RWPE2 (cell line): ENCODE measurements around the gene RIF1.

Experiments used
- ATAC-seq: fragments of 200-7000 bp; cut with Tn5 transposase; 3 replicates; pipeline ENCODE4 v1.9.1; 2021; ENCODE audit warnings: low read depth
- DNase-seq: peaks from one replicate; pipeline ENCODE4 v3.0.0-alpha.2; 2020; ENCODE audit warnings: low spot score
- H3K27ac ChIP-seq: fragments of 450-650 bp; 2 replicates; pipeline ENCODE4 v1.5.1; 2017; ENCODE audit warnings: mild to moderate bottlenecking; ENCODE audit not compliant: poor library complexity, severe bottlenecking
- H3K27me3 ChIP-seq: fragments of 250-450 bp; sonication (Bioruptor Pico); 2 replicates; pipeline ENCODE4 v1.5.1; 2021; ENCODE audit warnings: mild to moderate bottlenecking, moderate library complexity; ENCODE audit not compliant: insufficient read depth, poor library complexity, severe bottlenecking
- H3K36me3 ChIP-seq: fragments of 250-450 bp; sonication (Bioruptor Pico); 2 replicates; pipeline ENCODE4 v1.5.1; 2020; ENCODE audit warnings: low read depth, mild to moderate bottlenecking, moderate library complexity
- H3K4me1 ChIP-seq: fragments of 250-450 bp; sonication (Bioruptor Pico); 2 replicates; pipeline ENCODE4 v1.5.1; 2021; ENCODE audit warnings: mild to moderate bottlenecking, moderate library complexity; ENCODE audit not compliant: insufficient read depth, poor library complexity, severe bottlenecking
- H3K4me3 ChIP-seq: fragments of 250-450 bp; sonication (Bioruptor Pico); 2 replicates; pipeline ENCODE4 v1.5.1; 2021; ENCODE audit warnings: mild to moderate bottlenecking, moderate library complexity; ENCODE audit not compliant: severe bottlenecking
- H3K9me3 ChIP-seq: fragments of 250-450 bp; sonication (Bioruptor Pico); 2 replicates; pipeline ENCODE4 v1.5.1; 2021; ENCODE audit warnings: mild to moderate bottlenecking, moderate library complexity; ENCODE audit not compliant: severe bottlenecking
- CTCF ChIP-seq: fragments of 450-650 bp; IDR thresholded peaks from one replicate; pipeline ENCODE4 v1.5.1; 2017; ENCODE audit warnings: mild to moderate bottlenecking, moderate library complexity; ENCODE audit not compliant: poor library complexity, severe bottlenecking

Gene RIF1

DNA sequence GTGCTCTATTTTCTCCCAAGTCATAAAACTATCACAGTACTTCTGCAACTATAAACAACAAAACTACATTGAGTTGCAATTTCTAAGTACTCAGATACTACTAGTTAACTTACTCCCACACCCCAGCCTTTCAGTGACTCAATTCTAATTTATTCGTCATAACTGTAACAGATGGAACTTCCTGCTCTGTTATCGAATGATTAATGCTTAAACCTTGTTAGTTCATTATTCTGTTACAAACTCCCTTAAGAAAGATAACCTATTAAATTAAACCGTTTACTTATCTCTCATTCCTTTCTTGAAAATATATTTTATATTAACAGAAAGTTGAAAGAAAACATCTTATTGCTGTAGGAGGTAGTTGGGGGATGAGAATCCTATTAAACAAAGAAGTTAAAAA is 35.3 kb upstream of the RIF1 start:
- TF ChIP-seq CTCF: no peak

GRCh38 chr2:151379169-151379568 is 30.5 kb upstream of the RIF1 start:
- ATAC-seq: no peak
- Histone ChIP-seq H3K27me3 (no peaks in the 10 kb centered on the region), H3K27ac (no peak overlapping the region), H3K4me3 (no peak overlapping the region), H3K9me3 (no peaks in the 10 kb centered on the region), H3K36me3 (no peaks in the 10 kb centered on the region), H3K4me1 (peaks cover 7% of the 10 kb centered on the region)
- TF ChIP-seq CTCF: no peak
- DNase-seq: no peak

More for the DNA sequence above, 35.3 kb upstream of the RIF1 start:
- Histone ChIP-seq H3K9me3 (no peaks in the 10 kb centered on the region), H3K27me3 (no peaks in the 10 kb centered on the region), H3K4me1 (peaks cover 11% of the 10 kb centered on the region), H3K4me3 (no peak overlapping the region), H3K36me3 (no peaks in the 10 kb centered on the region), H3K27ac (peak overlapping the region; percentile 32)
- peak; percentile 98 for ATAC-seq
- no peak for DNase-seq

- no peaks in the 10 kb centered on the region for H3K4me1 ChIP-seq
- no peak overlapping the region for H3K4me3 ChIP-seq
- DNase-seq (no peak), ATAC-seq (no peak)
- TF ChIP-seq CTCF: no peak
- no peaks in the 10 kb centered on the region for H3K36me3 ChIP-seq
- H3K27ac ChIP-seq: no peak overlapping the region
- H3K27me3 ChIP-seq: no peaks in the 10 kb centered on the region
- H3K9me3 ChIP-seq: no peaks in the 10 kb centered on the region
Observed at GRCh38 chr2:151380580-151381235, 29.0 kb upstream of the RIF1 start.

GRCh38 chr2:151381266-151381665 is 28.4 kb upstream of the RIF1 start:
- ATAC-seq: no peak

More at GRCh38 chr2:151381266-151381665, 28.4 kb upstream of the RIF1 start:
- Histone ChIP-seq H3K27me3 (no peaks in the 10 kb centered on the region), H3K4me1 (no peaks in the 10 kb centered on the region), H3K9me3 (no peaks in the 10 kb centered on the region), H3K4me3 (no peak overlapping the region), H3K36me3 (no peaks in the 10 kb centered on the region), H3K27ac (no peak overlapping the region)
- no peak for TF ChIP-seq CTCF
- no peak for DNase-seq
